ENCODE measurements around the gene SIGLEC1. TPM values are rescaled to one million over a fixed set of nuclear protein-coding genes. Genes with fewer than 3 reads are reported as not detected.
A peak's percentile ranks its signal among the peaks of the same experiment; 100 is the strongest.

The SIGLEC1 gene
- total RNA-seq, 1 donor from 2014 or later, result not detected

- DNase-seq (ENCODE audit: low read depth in 2 of 2), result peak in 1 of 2 donors; percentile 85
Measured at GRCh38 chr20:3744806-3745685, 32.6 kb upstream of the SIGLEC1 start.

GRCh38 chr20:3744037-3744436 lies 31.6 kb upstream of the SIGLEC1 start:
- DNase-seq (ENCODE audit: low read depth in 2 of 2), result no peak

- DNase-seq (ENCODE audit: low read depth in 2 of 2), result no peak
Measured at GRCh38 chr20:3743251-3743650, 30.9 kb upstream of the SIGLEC1 start.

- DNase-seq (ENCODE audit: low read depth in 2 of 2), result no peak
Measured at GRCh38 chr20:3741836-3742458, 29.5 kb upstream of the SIGLEC1 start.

GRCh38 chr20:3740615-3741301 lies 28.4 kb upstream of the SIGLEC1 start:
- DNase-seq (ENCODE audit: low read depth in 2 of 2), result no peak

- DNase-seq (ENCODE audit: low read depth in 2 of 2), result no peak
Measured at GRCh38 chr20:3739926-3740451, 27.6 kb upstream of the SIGLEC1 start.

- DNase-seq (ENCODE audit: low read depth in 2 of 2), result peak; percentile 55 to 78
Measured at GRCh38 chr20:3739054-3739925, 26.9 kb upstream of the SIGLEC1 start.

GRCh38 chr20:3738111-3739053 lies 26.0 kb upstream of the SIGLEC1 start:
- no peak for DNase-seq (ENCODE audit: low read depth in 2 of 2)

- no peak for DNase-seq (ENCODE audit: low read depth in 2 of 2)
Measured at GRCh38 chr20:3735768-3736167, 23.4 kb upstream of the SIGLEC1 start.

GRCh38 chr20:3734111-3734843 lies 21.9 kb upstream of the SIGLEC1 start:
- peak in 1 of 2 donors; percentile 26 for DNase-seq (ENCODE audit: low read depth in 2 of 2)

GRCh38 chr20:3733119-3733995 lies 21.0 kb upstream of the SIGLEC1 start:
- no peak for DNase-seq (ENCODE audit: low read depth in 2 of 2)

- DNase-seq (ENCODE audit: low read depth in 2 of 2), result peak; percentile 36 to 41
Measured at GRCh38 chr20:3732327-3733118, 20.1 kb upstream of the SIGLEC1 start, which contains the start of gene HSPA12B. HSPA12B (plus strand) TSS chr20:3732685; CDS start chr20:3738675, 5,990 bp downstream.

- no peak for DNase-seq (ENCODE audit: low read depth in 2 of 2)
Measured at GRCh38 chr20:3731944-3732326, 19.5 kb upstream of the SIGLEC1 start.

- no peak for DNase-seq (ENCODE audit: low read depth in 2 of 2)
Measured at GRCh38 chr20:3730803-3731672, 18.6 kb upstream of the SIGLEC1 start.

GRCh38 chr20:3729811-3730540 lies 17.6 kb upstream of the SIGLEC1 start:
- peak in 1 of 2 donors; percentile 25 for DNase-seq (ENCODE audit: low read depth in 2 of 2)

- DNase-seq (ENCODE audit: low read depth in 2 of 2), result no peak
Measured at GRCh38 chr20:3729378-3729777, 17.0 kb upstream of the SIGLEC1 start.
